AG09309 (cell line): ENCODE results near the gene STUM.
A peak's percentile ranks its signal among the peaks of the same experiment; 100 is the strongest.
"Not testable (repeated sequence)": the region's sequence is repeated elsewhere in the genome, so short reads cannot be mapped to it uniquely, and the experiment has no call there.

ENCODE experiments used
- DNase-seq: peaks from one replicate; pipeline ENCODE4 v3.0.0-alpha.2; 2010; ENCODE audit warnings: low read depth
- H3K4me3 ChIP-seq: 2 replicates; pipeline ENCODE4 v1.5.1; 2011; ENCODE audit warnings: mild to moderate bottlenecking, low read depth, low read length, moderate library complexity; ENCODE audit not compliant: control insufficient read depth
- TF ChIP-seq, protein P1 (sequence below): IDR thresholded peaks from 2 replicates; pipeline ENCODE4 v1.5.1; 2011; ENCODE audit warnings: mild to moderate bottlenecking, low read depth, low read length, inconsistent platforms; ENCODE audit not compliant: insufficient read depth, control insufficient read depth; ENCODE audit errors: missing control alignments

Gene STUM

GRCh38 chr1:226636847-226637096, 88.2 kb downstream of the STUM start:
- H3K4me3 ChIP-seq = no peak overlapping the region
- DNase-seq = no peak
- TF ChIP-seq, protein P1, sequence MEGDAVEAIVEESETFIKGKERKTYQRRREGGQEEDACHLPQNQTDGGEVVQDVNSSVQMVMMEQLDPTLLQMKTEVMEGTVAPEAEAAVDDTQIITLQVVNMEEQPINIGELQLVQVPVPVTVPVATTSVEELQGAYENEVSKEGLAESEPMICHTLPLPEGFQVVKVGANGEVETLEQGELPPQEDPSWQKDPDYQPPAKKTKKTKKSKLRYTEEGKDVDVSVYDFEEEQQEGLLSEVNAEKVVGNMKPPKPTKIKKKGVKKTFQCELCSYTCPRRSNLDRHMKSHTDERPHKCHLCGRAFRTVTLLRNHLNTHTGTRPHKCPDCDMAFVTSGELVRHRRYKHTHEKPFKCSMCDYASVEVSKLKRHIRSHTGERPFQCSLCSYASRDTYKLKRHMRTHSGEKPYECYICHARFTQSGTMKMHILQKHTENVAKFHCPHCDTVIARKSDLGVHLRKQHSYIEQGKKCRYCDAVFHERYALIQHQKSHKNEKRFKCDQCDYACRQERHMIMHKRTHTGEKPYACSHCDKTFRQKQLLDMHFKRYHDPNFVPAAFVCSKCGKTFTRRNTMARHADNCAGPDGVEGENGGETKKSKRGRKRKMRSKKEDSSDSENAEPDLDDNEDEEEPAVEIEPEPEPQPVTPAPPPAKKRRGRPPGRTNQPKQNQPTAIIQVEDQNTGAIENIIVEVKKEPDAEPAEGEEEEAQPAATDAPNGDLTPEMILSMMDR = no peak

GRCh38 chr1:226637147-226637935, 88.8 kb downstream of the STUM start:
- no peak for DNase-seq
- no peak overlapping the region for H3K4me3 ChIP-seq
- TF ChIP-seq, protein P1 = peak; percentile 61

DNA sequence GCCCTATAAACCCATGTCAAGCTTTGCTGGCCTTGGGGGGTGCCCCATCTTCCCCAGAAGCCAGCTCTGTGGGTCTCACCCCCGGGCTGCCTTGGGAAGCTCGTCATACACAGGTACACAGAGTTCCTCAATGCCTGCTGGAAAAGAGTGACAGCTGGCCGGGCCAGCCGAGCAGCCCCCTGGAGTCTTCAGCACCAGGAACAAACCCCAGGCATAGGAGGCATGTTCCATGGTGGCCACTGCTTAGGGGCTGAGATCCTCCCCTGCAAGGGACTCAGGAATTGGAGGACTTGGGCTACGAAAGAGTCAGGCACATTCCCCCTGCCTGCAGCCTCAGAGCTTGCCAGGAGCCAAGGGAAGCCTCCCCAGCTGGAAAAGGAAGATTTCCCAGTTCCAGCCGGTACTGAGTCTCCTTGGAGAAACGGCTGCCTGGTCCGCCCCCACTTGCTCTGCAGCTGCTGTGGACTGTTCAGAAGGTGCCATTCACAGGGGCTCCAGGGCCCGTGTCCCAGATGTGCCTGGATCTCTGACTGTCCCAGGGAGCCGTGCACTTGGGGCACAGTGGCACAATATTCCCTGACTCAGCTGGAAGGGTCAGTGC, 89.5 kb downstream of the STUM start:
- TF ChIP-seq, protein P1 = no peak

DNA sequence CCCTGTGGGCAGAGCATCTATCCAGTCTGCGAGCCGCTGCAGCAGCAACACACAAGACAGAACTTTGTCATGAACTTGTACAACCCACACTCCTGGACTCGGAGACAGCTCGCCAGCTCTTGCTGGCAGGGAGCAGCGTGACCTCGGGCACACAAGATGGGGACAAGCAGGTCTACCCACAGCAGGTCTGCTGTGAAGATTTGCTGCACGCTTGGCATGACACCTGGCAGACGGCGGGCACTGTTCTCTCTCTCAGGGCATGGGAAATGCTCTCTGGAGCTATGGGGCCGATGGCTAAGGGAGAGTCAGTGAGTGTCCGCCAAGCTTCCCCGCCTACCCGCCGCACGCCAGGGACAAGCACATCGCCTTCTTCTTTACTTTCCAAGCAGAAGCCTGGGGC, 90.0 kb downstream of the STUM start:
- no peak overlapping the region for H3K4me3 ChIP-seq
- TF ChIP-seq, protein P1 = no peak
- no peak for DNase-seq

More for the DNA sequence above, 89.5 kb downstream of the STUM start:
- DNase-seq = no peak
- no peak overlapping the region for H3K4me3 ChIP-seq

DNA sequence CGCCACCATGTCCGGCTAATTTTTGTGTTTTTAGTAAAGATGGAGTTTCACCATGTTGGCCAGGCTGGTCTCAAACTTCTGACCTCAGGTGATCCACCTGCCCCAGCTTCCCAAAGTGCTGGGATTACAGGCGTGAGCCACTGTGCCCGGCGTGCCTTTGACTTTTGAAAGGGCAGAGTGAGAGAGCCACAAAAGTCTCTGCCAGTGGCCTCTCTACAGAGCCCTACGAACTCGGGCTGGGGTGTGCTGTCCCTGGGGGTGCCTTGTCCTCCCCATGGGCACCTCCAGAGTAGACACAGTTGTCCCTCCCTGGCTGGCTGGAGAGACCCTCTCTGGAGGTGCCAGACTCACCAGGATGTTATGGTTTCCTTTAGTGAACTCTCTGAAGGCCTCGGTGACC, 90.6 kb downstream of the STUM start:
- not testable (repeated sequence) for DNase-seq, H3K4me3 ChIP-seq

GRCh38 chr1:226639631-226640061, 91.1 kb downstream of the STUM start:
- no peak for DNase-seq
- TF ChIP-seq, protein P1 = no peak
- H3K4me3 ChIP-seq = no peak overlapping the region

- TF ChIP-seq, protein P1 = no peak
Observed at GRCh38 chr1:226640321-226641136, 92.0 kb downstream of the STUM start.

More at GRCh38 chr1:226640321-226641136, 92.0 kb downstream of the STUM start:
- no peak overlapping the region for H3K4me3 ChIP-seq
- no peak for DNase-seq
